Smooth muscle cell (in vitro differentiated cells): Measurements from ENCODE around the gene GMCL1. TPM values are rescaled to one million over a fixed set of nuclear protein-coding genes. Genes with fewer than 3 reads are reported as not detected.
"Not testable (repeated sequence)": the region's sequence is repeated elsewhere in the genome, so short reads cannot be mapped to it uniquely, and the experiment has no call there.

Source experiments
- DNase-seq: peaks from one replicate; lab custom pipeline; 2025; ENCODE audit not compliant: unreplicated experiment; lab: John Stamatoyannopoulos, UW
- H2AFZ ChIP-seq: fragments of 200-600 bp; sonication (generic); 2 replicates; pipeline ENCODE4 v1.6.0; 2016; ENCODE audit warnings: antibody characterized with exemption, low read depth, mild to moderate bottlenecking
- H3F3A ChIP-seq: fragments of 200-600 bp; sonication (generic); 2 replicates; pipeline ENCODE4 v1.6.0; 2017; ENCODE audit warnings: antibody characterized with exemption, low read depth
- H3K27ac ChIP-seq: fragments of 200-600 bp; sonication (generic); 2 replicates; pipeline ENCODE4 v1.5.1; 2016; ENCODE audit warnings: low read depth, mild to moderate bottlenecking
- H3K27me3 ChIP-seq: fragments of 200-600 bp; sonication (generic); 2 replicates; pipeline ENCODE4 v1.6.1; 2016; ENCODE audit warnings: low read depth, mild to moderate bottlenecking
- H3K36me3 ChIP-seq: fragments of 200-600 bp; sonication (generic); 2 replicates; pipeline ENCODE4 v1.5.1; 2016; ENCODE audit warnings: low read depth
- H3K4me1 ChIP-seq: fragments of 200-600 bp; sonication (generic); 2 replicates; pipeline ENCODE4 v1.5.1; 2016; ENCODE audit warnings: low read depth
- H3K4me2 ChIP-seq: fragments of 200-600 bp; sonication (generic); 2 replicates; pipeline ENCODE4 v1.6.0; 2016; ENCODE audit warnings: mild to moderate bottlenecking
- H3K4me3 ChIP-seq: fragments of 200-600 bp; sonication (generic); 2 replicates; pipeline ENCODE4 v1.5.1; 2016; ENCODE audit warnings: mild to moderate bottlenecking
- H3K79me2 ChIP-seq: fragments of 200-600 bp; sonication (generic); 2 replicates; pipeline ENCODE4 v1.6.0; 2016; ENCODE audit warnings: low read depth, mild to moderate bottlenecking
- H3K9ac ChIP-seq: fragments of 200-600 bp; sonication (generic); 2 replicates; pipeline ENCODE4 v1.6.0; 2016; ENCODE audit warnings: low read depth
- H3K9me3 ChIP-seq: fragments of 200-600 bp; sonication (generic); replicated peaks from 2 replicates; pipeline ENCODE4 v1.5.1; 2016; ENCODE audit warnings: low read depth
- H4K20me1 ChIP-seq: fragments of 200-600 bp; sonication (generic); 2 replicates; pipeline ENCODE4 v1.6.0; 2016; ENCODE audit warnings: low read depth
- CTCF ChIP-seq: fragments of 200-600 bp; sonication (generic); IDR thresholded peaks from 2 replicates; pipeline ENCODE4 v1.5.1; 2017; ENCODE audit warnings: borderline replicate concordance, mild to moderate bottlenecking, antibody characterized with exemption; ENCODE audit not compliant: insufficient read depth, poor library complexity, severe bottlenecking
- WGBS: methylation state at CpG from one replicate; pipeline ENCODE4 v1.1.7; 2016; ENCODE audit warnings: low lambda C conversion rate; 5-methylcytosine and 5-hydroxymethylcytosine counted together
- polyA plus RNA-seq: library from polyadenylated mRNA; unstranded; fragments of >200 nt; fragmentation: Nextera tagmentation; extraction: Ambion mirVana; gene quantifications from 2 replicates; pipeline ENCODE4 v1.2.1, GENCODE V29; 2016
- total RNA-seq: library from RNA; depleted of rRNA; stranded (reverse); fragments of >200 nt; gene quantifications from 2 replicates; pipeline ENCODE4 v1.2.3, GENCODE V29; 2014

GMCL1 gene
- total and polyA plus RNA-seq, 2 experiments from 2014 or later = 10.4 to 10.6 TPM

GRCh38 chr2:69890881-69891280, 61.4 kb downstream of the GMCL1 start:
- 92% methylated on average over 1 of the region's 1 CpG for WGBS
- Histone ChIP-seq H3F3A (no peaks in the 10 kb centered on the region), H3K79me2 (peaks cover 20% of the 10 kb centered on the region), H3K36me3 (no peaks in the 10 kb centered on the region), H3K4me1 (peaks cover 5% of the 10 kb centered on the region), H3K27ac (no peak overlapping the region), H2AFZ (no peak overlapping the region), H3K27me3 (no peaks in the 10 kb centered on the region), H4K20me1 (no peaks in the 10 kb centered on the region), H3K4me3 (no peak overlapping the region), H3K9me3 (no peaks in the 10 kb centered on the region), H3K4me2 (no peak overlapping the region), H3K9ac (no peak overlapping the region)
- TF ChIP-seq CTCF = no peak
- DNase-seq = no peak

- H3K4me1 ChIP-seq, H3K27me3 ChIP-seq, H3F3A ChIP-seq, H3K9me3 ChIP-seq, H4K20me1 ChIP-seq, DNase-seq, H3K27ac ChIP-seq, H3K9ac ChIP-seq: not testable (repeated sequence)
- H3K4me2 ChIP-seq = peak overlapping the region; percentile 92
- peak overlapping the region; percentile 83 for H3K4me3 ChIP-seq
- peak overlapping the region; percentile 100 for H2AFZ ChIP-seq
- peaks cover 13% of the 10 kb centered on the region for H3K36me3 ChIP-seq
- H3K79me2 ChIP-seq = peaks cover 26% of the 10 kb centered on the region
- 94% methylated on average over 7 of the region's 7 CpGs for WGBS
Observed at GRCh38 chr2:69892838-69893424, 63.5 kb downstream of the GMCL1 start.

GRCh38 chr2:69893684-69894551, 64.5 kb downstream of the GMCL1 start, which contains the start of gene SNRNP27:
Gene SNRNP27 (plus strand): TSS chr2:69893956. CDS start chr2:69893985, 29 bp downstream.
- peak within 1 kb of the TSS; percentile 83 for H3K4me3 ChIP-seq
- peaks cover 31% of the 10 kb centered on the region for H3K79me2 ChIP-seq
- H3K9me3 ChIP-seq = no peaks in the 10 kb centered on the region
- H3K9ac ChIP-seq = peak within 1 kb of the TSS; percentile 94
- 3% methylated on average over 32 of the region's 32 CpGs for WGBS
- peak within 1 kb of the TSS; percentile 100 for H2AFZ ChIP-seq
- no peak for TF ChIP-seq CTCF
- H3K27ac ChIP-seq = peak within 1 kb of the TSS; percentile 74
- no peaks in the 10 kb centered on the region for H3K27me3 ChIP-seq
- H4K20me1 ChIP-seq = no peaks in the 10 kb centered on the region
- no peaks in the 10 kb centered on the region for H3F3A ChIP-seq
- peaks cover 13% of the 10 kb centered on the region for H3K36me3 ChIP-seq
- peak; percentile 11 for DNase-seq
- peaks cover 5% of the 10 kb centered on the region for H3K4me1 ChIP-seq
- peak within 1 kb of the TSS; percentile 92 for H3K4me2 ChIP-seq

GRCh38 chr2:69894737-69895136, 65.3 kb downstream of the GMCL1 start:
- H2AFZ ChIP-seq = not testable (repeated sequence)

More at GRCh38 chr2:69894737-69895136, 65.3 kb downstream of the GMCL1 start:
- not testable (repeated sequence) for H3K27ac ChIP-seq, DNase-seq, H3K9me3 ChIP-seq, H3K4me1 ChIP-seq, H4K20me1 ChIP-seq, H3K27me3 ChIP-seq, H3F3A ChIP-seq
- Histone ChIP-seq H3K4me2 (peak overlapping the region; percentile 92), H3K4me3 (peak overlapping the region; percentile 83), H3K79me2 (peaks cover 32% of the 10 kb centered on the region), H3K36me3 (peaks cover 13% of the 10 kb centered on the region), H3K9ac (peak overlapping the region; percentile 94)
- WGBS = 83% methylated on average over 23 of the region's 23 CpGs
